HepG2 (cell line): ENCODE results near the gene MIOS. TPM values are rescaled to one million over a fixed set of nuclear protein-coding genes. Genes with fewer than 3 reads are reported as not detected.
A peak's percentile ranks its signal among the peaks of the same experiment; 100 is the strongest.

Experiments used
- ARNT2 ChIP-seq: sonication (generic); formaldehyde crosslinking; IDR thresholded peaks from 2 replicates; pipeline ENCODE4 v1.8.0; 2022; ENCODE audit warnings: mild to moderate bottlenecking, low read depth, missing genetic modification reagents, moderate library complexity
- HMGA1 ChIP-seq: sonication (generic); formaldehyde crosslinking; conservative IDR thresholded peaks from 2 replicates; pipeline ENCODE4 v1.4.0; 2020; ENCODE audit warnings: missing genetic modification reagents
- HOXA3 ChIP-seq: sonication (generic); formaldehyde crosslinking; IDR thresholded peaks from 2 replicates; pipeline ENCODE4 v1.5.0; 2020; ENCODE audit warnings: missing genetic modification reagents
- MTA1 ChIP-seq: sonication (generic); formaldehyde crosslinking; IDR thresholded peaks from 2 replicates; pipeline ENCODE4 v1.4.0; 2020; ENCODE audit warnings: missing genetic modification reagents, mild to moderate bottlenecking, borderline replicate concordance
- MTF1 ChIP-seq: sonication (generic); formaldehyde crosslinking; IDR thresholded peaks from 2 replicates; pipeline ENCODE4 v1.5.0; 2020; ENCODE audit warnings: missing genetic modification reagents
- NKX3-1 ChIP-seq: sonication (generic); formaldehyde crosslinking; IDR thresholded peaks from 2 replicates; pipeline ENCODE4 v1.5.0; 2020; ENCODE audit warnings: missing genetic modification reagents
- NR1H2 ChIP-seq: sonication (generic); formaldehyde crosslinking; IDR thresholded peaks from 2 replicates; pipeline ENCODE4 v1.8.1; 2022; ENCODE audit warnings: low read depth, missing genetic modification reagents, borderline replicate concordance
- NRL ChIP-seq: sonication (generic); formaldehyde crosslinking; IDR thresholded peaks from 2 replicates; pipeline ENCODE4 v1.5.0; 2020; ENCODE audit warnings: missing genetic modification reagents, mild to moderate bottlenecking, moderate library complexity, borderline replicate concordance
- POLR2A ChIP-seq, 2 experiments: IDR thresholded peaks; 2 replicates each; pipeline ENCODE4 v1.6.1; 2011; ENCODE audit warnings: low read depth in 2 of 2, low read length in 2 of 2, mild to moderate bottlenecking in 1 of 2, moderate library complexity in 1 of 2; ENCODE audit not compliant: insufficient read depth in 1 of 2
- RAD51 ChIP-seq: fragments of 450-650 bp; IDR thresholded peaks from 2 replicates; pipeline ENCODE4 v1.6.1; 2016; ENCODE audit warnings: borderline replicate concordance
- TBX2 ChIP-seq: sonication (generic); formaldehyde crosslinking; IDR thresholded peaks from 2 replicates; pipeline ENCODE4 v1.5.0; 2020; ENCODE audit warnings: missing genetic modification reagents, mild to moderate bottlenecking, borderline replicate concordance
- TOPORS ChIP-seq: sonication (generic); formaldehyde crosslinking; IDR thresholded peaks from 2 replicates; pipeline ENCODE4 v1.8.0; 2023; ENCODE audit warnings: mild to moderate bottlenecking, missing genetic modification reagents
- ZBTB8A ChIP-seq: sonication (generic); formaldehyde crosslinking; IDR thresholded peaks from 2 replicates; pipeline ENCODE4 v1.4.0; 2020; ENCODE audit warnings: mild to moderate bottlenecking, low read depth, missing genetic modification reagents, borderline replicate concordance
- ZNF510 ChIP-seq: sonication (generic); formaldehyde crosslinking; IDR thresholded peaks from 2 replicates; pipeline ENCODE4 v1.4.0; 2020; ENCODE audit warnings: low read depth, mild to moderate bottlenecking, missing genetic modification reagents
- ZNF543 ChIP-seq: sonication (generic); formaldehyde crosslinking; IDR thresholded peaks from 2 replicates; pipeline ENCODE4 v1.4.0; 2020; ENCODE audit warnings: mild to moderate bottlenecking, missing genetic modification reagents
- ZNF749 ChIP-seq: sonication (generic); formaldehyde crosslinking; IDR thresholded peaks from 2 replicates; pipeline ENCODE4 v1.8.0; 2022; ENCODE audit warnings: mild to moderate bottlenecking, missing genetic modification reagents, moderate library complexity, borderline replicate concordance
- polyA plus RNA-seq, 8 experiments: library from polyadenylated mRNA; depleted of rRNA in 3 of 8; stranded (reverse) in 7 of 8; unstranded in 1 of 8; fragments of >200 nt; fragmentation: Illumina TruSeq in 4 of 8; extraction: Trizol in 4 of 8; gene quantifications; 2 replicates each; pipeline versions ENCODE4 v1.2.1 to v1.2.3, GENCODE V29; 2011 to 2016; ENCODE audit warnings: low read depth in 4 of 8, missing spikeins in 1 of 8, mixed read lengths in 1 of 8; ENCODE audit not compliant: insufficient read depth in 1 of 8
- total RNA-seq, 5 experiments: library from RNA; depleted of rRNA; stranded (reverse); fragments of >200 nt; fragmentation: Illumina TruSeq; extraction: Trizol; gene quantifications; 2 replicates each; pipeline ENCODE4 v1.2.3, GENCODE V29; 2016; ENCODE audit warnings: low read depth in 1 of 5
- TF ChIP-seq, protein P1 (sequence below): sonication (generic); formaldehyde crosslinking; IDR thresholded peaks from 2 replicates; pipeline ENCODE4 v1.8.0; 2022; ENCODE audit warnings: missing genetic modification reagents, mild to moderate bottlenecking, borderline replicate concordance
- TF ChIP-seq, protein P2 (sequence below): sonication (generic); formaldehyde crosslinking; IDR thresholded peaks from 2 replicates; pipeline ENCODE4 v1.4.0; 2020; ENCODE audit warnings: low read depth, mild to moderate bottlenecking, missing genetic modification reagents
- TF ChIP-seq, protein P3 (sequence below): IDR thresholded peaks from 2 replicates; pipeline ENCODE4 v1.6.1; 2018; ENCODE audit warnings: missing genetic modification reagents

The MIOS gene
- total and polyA plus RNA-seq, 2 of the 13 experiments (the other 11 are each of a cell fraction or from before 2014, with no cell fraction given) = 15.2 to 33.5 TPM

DNA sequence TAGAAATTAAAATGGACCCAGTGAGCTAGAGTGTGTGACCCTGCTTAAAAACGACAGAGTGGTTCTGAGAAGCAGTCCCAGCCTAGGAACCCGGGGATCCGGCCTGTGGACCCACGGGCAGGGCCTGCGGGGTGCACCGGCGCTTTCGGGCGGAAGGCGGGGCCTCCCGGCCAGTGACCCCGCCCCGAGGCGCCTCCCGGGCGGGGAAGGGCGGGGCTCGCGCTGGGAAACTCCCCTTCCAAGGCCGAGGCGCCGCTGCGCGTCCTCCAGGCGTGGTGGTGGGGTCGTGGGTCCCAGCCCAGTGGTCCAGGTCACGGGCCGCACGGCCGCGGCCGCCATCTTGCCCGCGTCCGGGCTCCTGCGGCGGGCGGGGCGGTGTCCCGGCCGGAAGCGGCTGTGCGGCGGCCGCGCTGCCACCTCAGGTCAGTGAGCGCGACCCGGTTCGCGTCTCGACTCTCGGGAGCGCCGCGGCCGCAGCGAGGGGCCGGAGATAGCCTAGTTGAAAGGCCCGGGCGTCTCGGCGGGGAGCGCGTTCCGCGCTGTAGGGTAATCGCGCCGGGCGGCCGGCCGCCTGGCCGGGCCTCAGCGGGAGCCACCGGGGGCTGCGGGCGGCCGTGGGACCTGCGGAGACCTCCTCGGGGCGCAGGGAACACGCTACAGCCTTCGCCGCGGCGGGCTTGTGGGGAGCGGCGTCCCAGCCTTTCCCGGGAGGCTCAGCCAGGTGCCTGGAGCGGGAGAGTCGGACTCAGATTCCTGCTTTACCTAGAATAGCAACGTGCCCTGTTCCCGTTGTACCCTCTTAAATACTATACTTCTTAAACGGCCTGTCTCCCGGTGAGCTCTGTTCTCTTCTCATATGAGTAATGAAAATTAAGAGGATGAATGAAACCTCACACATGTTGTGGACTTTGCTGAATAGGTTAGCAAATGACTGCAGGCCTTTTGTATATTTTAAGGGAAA lies at the start of gene MIOS (continued):
- TF ChIP-seq NR1H2 (CRISPR knock-in tag) (no peak), ZBTB8A (no peak), TOPORS (CRISPR knock-in tag) (0 out of 2 replicates have a peak, but pooled peaks have one; percentile 24), ARNT2 (CRISPR knock-in tag) (peak; percentile 50; the same call in 1 of the 2 replicates), ZNF543 (CRISPR knock-in tag) (0 out of 2 replicates have a peak, but pooled peaks have one; percentile 28), ZNF510 (CRISPR knock-in tag) (no peak), TBX2 (peak; percentile 28; the same call in 1 of the 2 replicates), NRL (CRISPR knock-in tag) (no peak), HOXA3 (CRISPR knock-in tag) (peak; percentile 98), ZNF749 (CRISPR knock-in tag) (no peak), HMGA1 (no peak), POLR2A (IDR thresholded peaks at IDR 0.05; ENCODE audit: insufficient read depth in 1 of 2, low read depth in 2 of 2, low read length in 2 of 2) (peak; percentile 70 to 76), MTF1 (CRISPR knock-in tag) (no peak), RAD51 (no peak), NKX3-1 (CRISPR knock-in tag) (no peak), MTA1 (CRISPR knock-in tag) (0 out of 2 replicates have a peak, but pooled peaks have one; percentile 7)
- TF ChIP-seq, protein P1, sequence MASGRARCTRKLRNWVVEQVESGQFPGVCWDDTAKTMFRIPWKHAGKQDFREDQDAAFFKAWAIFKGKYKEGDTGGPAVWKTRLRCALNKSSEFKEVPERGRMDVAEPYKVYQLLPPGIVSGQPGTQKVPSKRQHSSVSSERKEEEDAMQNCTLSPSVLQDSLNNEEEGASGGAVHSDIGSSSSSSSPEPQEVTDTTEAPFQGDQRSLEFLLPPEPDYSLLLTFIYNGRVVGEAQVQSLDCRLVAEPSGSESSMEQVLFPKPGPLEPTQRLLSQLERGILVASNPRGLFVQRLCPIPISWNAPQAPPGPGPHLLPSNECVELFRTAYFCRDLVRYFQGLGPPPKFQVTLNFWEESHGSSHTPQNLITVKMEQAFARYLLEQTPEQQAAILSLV (CRISPR knock-in tag) = 0 out of 2 replicates have a peak, but pooled peaks have one; percentile 27
- TF ChIP-seq, protein P2, sequence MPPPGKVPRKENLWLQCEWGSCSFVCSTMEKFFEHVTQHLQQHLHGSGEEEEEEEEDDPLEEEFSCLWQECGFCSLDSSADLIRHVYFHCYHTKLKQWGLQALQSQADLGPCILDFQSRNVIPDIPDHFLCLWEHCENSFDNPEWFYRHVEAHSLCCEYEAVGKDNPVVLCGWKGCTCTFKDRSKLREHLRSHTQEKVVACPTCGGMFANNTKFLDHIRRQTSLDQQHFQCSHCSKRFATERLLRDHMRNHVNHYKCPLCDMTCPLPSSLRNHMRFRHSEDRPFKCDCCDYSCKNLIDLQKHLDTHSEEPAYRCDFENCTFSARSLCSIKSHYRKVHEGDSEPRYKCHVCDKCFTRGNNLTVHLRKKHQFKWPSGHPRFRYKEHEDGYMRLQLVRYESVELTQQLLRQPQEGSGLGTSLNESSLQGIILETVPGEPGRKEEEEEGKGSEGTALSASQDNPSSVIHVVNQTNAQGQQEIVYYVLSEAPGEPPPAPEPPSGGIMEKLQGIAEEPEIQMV = peak; percentile 50; the same call in 1 of the 2 replicates
- TF ChIP-seq, protein P3, sequence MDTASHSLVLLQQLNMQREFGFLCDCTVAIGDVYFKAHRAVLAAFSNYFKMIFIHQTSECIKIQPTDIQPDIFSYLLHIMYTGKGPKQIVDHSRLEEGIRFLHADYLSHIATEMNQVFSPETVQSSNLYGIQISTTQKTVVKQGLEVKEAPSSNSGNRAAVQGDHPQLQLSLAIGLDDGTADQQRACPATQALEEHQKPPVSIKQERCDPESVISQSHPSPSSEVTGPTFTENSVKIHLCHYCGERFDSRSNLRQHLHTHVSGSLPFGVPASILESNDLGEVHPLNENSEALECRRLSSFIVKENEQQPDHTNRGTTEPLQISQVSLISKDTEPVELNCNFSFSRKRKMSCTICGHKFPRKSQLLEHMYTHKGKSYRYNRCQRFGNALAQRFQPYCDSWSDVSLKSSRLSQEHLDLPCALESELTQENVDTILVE (CRISPR knock-in tag) = peak; percentile 61; the same call in 1 of the 2 replicates
